Muscle of leg (tissue), 11 donors: Measurements from ENCODE around the gene GALNT13. TPM values are rescaled to one million over a fixed set of nuclear protein-coding genes. Genes with fewer than 3 reads are reported as not detected.
A peak's percentile ranks its signal among the peaks of the same experiment; 100 is the strongest.

ENCODE experiments used
- DNase-seq: peaks from one replicate; pipeline ENCODE4 v3.0.0; 2013
- H3K27ac ChIP-seq: one replicate; pipeline ENCODE4 v1.5.1; 2013; ENCODE audit warnings: mild to moderate bottlenecking, low read length, control low read depth
- H3K27me3 ChIP-seq: one replicate; pipeline ENCODE4 v1.6.1; 2013; ENCODE audit warnings: low read length; ENCODE audit not compliant: control insufficient read depth, insufficient read depth
- H3K36me3 ChIP-seq: one replicate; pipeline ENCODE4 v1.6.1; 2013; ENCODE audit warnings: low read length; ENCODE audit not compliant: control insufficient read depth, insufficient read depth
- H3K4me1 ChIP-seq: one replicate; pipeline ENCODE4 v1.6.1; 2013; ENCODE audit warnings: low read length; ENCODE audit not compliant: control insufficient read depth, insufficient read depth
- H3K4me3 ChIP-seq: one replicate; pipeline ENCODE4 v1.5.1; 2013; ENCODE audit warnings: low read length, control low read depth
- H3K9me3 ChIP-seq: replicated peaks from 2 replicates; pipeline ENCODE4 v1.6.1; 2013; ENCODE audit warnings: low read depth, low read length; ENCODE audit not compliant: control insufficient read depth
- WGBS: methylation state at CpG from one replicate; pipeline ENCODE4 v1.1.5; 2013; ENCODE audit warnings: missing lambda C conversion rate; ENCODE audit not compliant: insufficient coverage; 5-methylcytosine and 5-hydroxymethylcytosine counted together
- polyA plus RNA-seq, 8 donors: library from polyadenylated mRNA; unstranded; fragments of 120-200 nt; gene quantifications; one replicate each; pipeline versions ENCODE4 v1.2.1 to v1.2.3, GENCODE V29; 2013; ENCODE audit warnings: inconsistent platforms in 1 of 8, low replicate concordance in 1 of 8; ENCODE audit not compliant: insufficient read length in 8 of 8, insufficient read depth in 1 of 8
- total RNA-seq: library from RNA; stranded (reverse); fragments of 120-200 nt; gene quantifications from one replicate; pipeline ENCODE4 v1.2.4, GENCODE V29; 2013

Gene GALNT13
- total and polyA plus RNA-seq, 9 donors, result 0.18 to 1.5 (median 0.43) TPM

GRCh38 chr2:153940511-153940910, 68.8 kb downstream of the GALNT13 start:
- H3K4me3 ChIP-seq, result no peak overlapping the region
- no CpG with 5 or more reads among the region's 3 CpGs for WGBS
- no peaks in the 10 kb centered on the region for H3K9me3 ChIP-seq
- no peaks in the 10 kb centered on the region for H3K4me1 ChIP-seq
- peak; percentile 12 for DNase-seq
- H3K36me3 ChIP-seq, result no peaks in the 10 kb centered on the region
- H3K27ac ChIP-seq, result no peak overlapping the region
- H3K27me3 ChIP-seq, result no peaks in the 10 kb centered on the region

- Histone ChIP-seq H3K9me3 (no peaks in the 10 kb centered on the region), H3K4me3 (no peak overlapping the region), H3K36me3 (no peaks in the 10 kb centered on the region), H3K4me1 (no peaks in the 10 kb centered on the region), H3K27me3 (no peaks in the 10 kb centered on the region), H3K27ac (no peak overlapping the region)
- DNase-seq, result no peak
- WGBS, result no CpG with 5 or more reads among the region's 8 CpGs
Measured at GRCh38 chr2:153944800-153945199, 73.1 kb downstream of the GALNT13 start.

- H3K27me3 ChIP-seq, result no peaks in the 10 kb centered on the region
- H3K4me1 ChIP-seq, result no peaks in the 10 kb centered on the region
- no peaks in the 10 kb centered on the region for H3K36me3 ChIP-seq
- H3K4me3 ChIP-seq, result no peak overlapping the region
- H3K9me3 ChIP-seq, result no peaks in the 10 kb centered on the region
- no peak overlapping the region for H3K27ac ChIP-seq
- no peak for DNase-seq
Measured at GRCh38 chr2:153946036-153946435, 74.3 kb downstream of the GALNT13 start.

GRCh38 chr2:153953761-153954160, 82.0 kb downstream of the GALNT13 start:
- H3K4me3 ChIP-seq, result no peak overlapping the region
- no peaks in the 10 kb centered on the region for H3K27me3 ChIP-seq
- H3K27ac ChIP-seq, result no peak overlapping the region
- DNase-seq, result no peak
- H3K9me3 ChIP-seq, result peaks cover 2% of the 10 kb centered on the region
- H3K36me3 ChIP-seq, result no peaks in the 10 kb centered on the region
- no peaks in the 10 kb centered on the region for H3K4me1 ChIP-seq

GRCh38 chr2:153963256-153963655, 91.5 kb downstream of the GALNT13 start:
- Histone ChIP-seq H3K27me3 (no peaks in the 10 kb centered on the region), H3K27ac (no peak overlapping the region), H3K9me3 (peaks cover 6% of the 10 kb centered on the region), H3K36me3 (no peaks in the 10 kb centered on the region), H3K4me3 (no peak overlapping the region), H3K4me1 (no peaks in the 10 kb centered on the region)
- WGBS, result no CpG with 5 or more reads among the region's 1 CpG
- no peak for DNase-seq

GRCh38 chr2:153967248-153967973, 95.7 kb downstream of the GALNT13 start:
- no peak overlapping the region for H3K27ac ChIP-seq
- H3K4me3 ChIP-seq, result no peak overlapping the region
- H3K27me3 ChIP-seq, result no peaks in the 10 kb centered on the region
- no peaks in the 10 kb centered on the region for H3K4me1 ChIP-seq
- H3K36me3 ChIP-seq, result no peaks in the 10 kb centered on the region
- WGBS, result 75% methylated on average over 2 of the region's 5 CpGs
- DNase-seq, result no peak
- H3K9me3 ChIP-seq, result peaks cover 4% of the 10 kb centered on the region

GRCh38 chr2:153971250-153971649, 99.5 kb downstream of the GALNT13 start:
- Histone ChIP-seq H3K27ac (no peak overlapping the region), H3K36me3 (no peaks in the 10 kb centered on the region), H3K4me3 (no peak overlapping the region), H3K27me3 (no peaks in the 10 kb centered on the region), H3K4me1 (no peaks in the 10 kb centered on the region), H3K9me3 (peaks cover 4% of the 10 kb centered on the region)
- no peak for DNase-seq
- 83% methylated on average over 1 of the region's 2 CpGs for WGBS

GRCh38 chr2:153971855-153972254, 100.1 kb downstream of the GALNT13 start:
- Histone ChIP-seq H3K27me3 (no peaks in the 10 kb centered on the region), H3K9me3 (peaks cover 4% of the 10 kb centered on the region), H3K4me1 (no peaks in the 10 kb centered on the region), H3K27ac (no peak overlapping the region), H3K4me3 (no peak overlapping the region), H3K36me3 (no peaks in the 10 kb centered on the region)
- WGBS, result 38% methylated on average over 1 of the region's 1 CpG
- DNase-seq, result no peak

GRCh38 chr2:153972412-153972811, 100.7 kb downstream of the GALNT13 start:
- DNase-seq, result no peak
- no peaks in the 10 kb centered on the region for H3K36me3 ChIP-seq
- H3K9me3 ChIP-seq, result peaks cover 3% of the 10 kb centered on the region
- H3K27ac ChIP-seq, result no peak overlapping the region
- H3K4me3 ChIP-seq, result no peak overlapping the region
- H3K27me3 ChIP-seq, result no peaks in the 10 kb centered on the region
- H3K4me1 ChIP-seq, result no peaks in the 10 kb centered on the region

GRCh38 chr2:153986488-153987229, 114.9 kb downstream of the GALNT13 start:
- Histone ChIP-seq H3K27me3 (no peaks in the 10 kb centered on the region), H3K36me3 (no peaks in the 10 kb centered on the region), H3K27ac (no peak overlapping the region), H3K9me3 (no peaks in the 10 kb centered on the region), H3K4me1 (no peaks in the 10 kb centered on the region), H3K4me3 (no peak overlapping the region)
- WGBS, result 83% methylated on average over 2 of the region's 9 CpGs
- DNase-seq, result no peak
